ENCODE measurements around the gene GALNT9.
"Not testable (repeated sequence)": the region's sequence is repeated elsewhere in the genome, so short reads cannot be mapped to it uniquely, and the experiment has no call there.

Gene GALNT9

DNA sequence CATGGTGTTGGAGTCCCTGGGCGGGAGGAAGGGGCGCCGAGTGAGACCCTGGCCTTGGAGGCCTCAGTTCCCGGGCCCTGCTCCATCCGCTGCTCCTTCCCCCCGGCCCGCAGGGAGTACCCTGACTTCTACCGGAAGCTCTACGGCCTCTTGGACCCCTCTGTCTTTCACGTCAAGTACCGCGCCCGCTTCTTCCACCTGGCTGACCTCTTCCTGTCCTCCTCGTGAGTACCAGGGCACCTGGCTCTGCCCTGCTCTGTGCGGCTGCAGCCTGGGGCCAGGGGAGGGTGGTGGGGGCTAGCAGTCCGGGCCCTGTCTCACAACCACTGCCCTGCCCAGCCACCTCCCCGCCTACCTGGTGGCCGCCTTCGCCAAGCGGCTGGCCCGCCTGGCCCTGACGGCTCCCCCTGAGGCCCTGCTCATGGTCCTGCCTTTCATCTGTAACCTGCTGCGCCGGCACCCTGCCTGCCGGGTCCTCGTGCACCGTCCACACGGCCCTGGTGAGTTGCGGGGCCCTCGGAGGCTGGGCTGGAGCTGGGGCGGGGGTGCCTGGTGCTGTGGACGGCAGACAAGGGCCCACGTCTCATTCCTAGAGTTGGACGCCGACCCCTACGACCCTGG is 178.1 kb downstream of the GALNT9 start:
- in situ Hi-C loops (cut with MboI; ENCODE audit: low sequenced_read_pairs) = no loop called here

DNA sequence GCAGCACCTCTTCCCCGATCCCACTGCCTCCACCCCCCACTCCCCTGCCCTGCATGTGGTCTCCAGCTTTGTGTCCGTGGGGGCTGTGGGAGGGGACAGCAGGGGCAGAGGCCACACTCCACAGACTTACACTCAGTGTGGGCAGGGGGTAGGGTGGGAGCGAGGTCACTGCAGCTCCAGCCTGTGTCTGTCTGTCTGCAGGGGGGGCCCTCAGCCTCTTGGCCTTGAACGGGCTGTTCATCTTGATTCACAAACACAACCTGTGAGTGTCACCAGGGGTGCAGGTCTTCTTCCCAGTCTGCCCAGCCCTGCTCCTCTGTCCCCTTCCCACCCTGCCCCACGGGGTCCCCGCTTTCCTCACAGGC is 178.6 kb downstream of the GALNT9 start:
- in situ Hi-C loops (cut with MboI; ENCODE audit: low sequenced_read_pairs) = no loop called here

DNA sequence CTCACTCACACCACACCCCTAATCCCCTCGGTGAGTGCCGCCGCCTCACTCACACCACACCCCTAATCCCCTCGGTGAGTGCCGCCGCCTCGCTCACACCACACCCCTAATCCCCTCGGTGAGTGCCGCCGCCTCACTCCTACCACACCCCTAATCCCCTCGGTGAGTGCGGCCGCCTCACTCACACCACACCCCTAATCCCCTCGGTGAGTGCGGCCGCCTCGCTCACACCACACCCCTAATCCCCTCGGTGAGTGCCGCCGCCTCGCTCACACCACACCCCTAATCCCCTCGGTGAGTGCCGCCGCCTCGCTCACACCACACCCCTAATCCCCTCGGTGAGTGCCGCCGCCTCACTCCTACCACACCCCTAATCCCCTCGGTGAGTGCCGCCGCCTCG is 179.9 kb downstream of the GALNT9 start:
- in situ Hi-C loops (cut with MboI; ENCODE audit: low sequenced_read_pairs) = not testable (repeated sequence)

DNA sequence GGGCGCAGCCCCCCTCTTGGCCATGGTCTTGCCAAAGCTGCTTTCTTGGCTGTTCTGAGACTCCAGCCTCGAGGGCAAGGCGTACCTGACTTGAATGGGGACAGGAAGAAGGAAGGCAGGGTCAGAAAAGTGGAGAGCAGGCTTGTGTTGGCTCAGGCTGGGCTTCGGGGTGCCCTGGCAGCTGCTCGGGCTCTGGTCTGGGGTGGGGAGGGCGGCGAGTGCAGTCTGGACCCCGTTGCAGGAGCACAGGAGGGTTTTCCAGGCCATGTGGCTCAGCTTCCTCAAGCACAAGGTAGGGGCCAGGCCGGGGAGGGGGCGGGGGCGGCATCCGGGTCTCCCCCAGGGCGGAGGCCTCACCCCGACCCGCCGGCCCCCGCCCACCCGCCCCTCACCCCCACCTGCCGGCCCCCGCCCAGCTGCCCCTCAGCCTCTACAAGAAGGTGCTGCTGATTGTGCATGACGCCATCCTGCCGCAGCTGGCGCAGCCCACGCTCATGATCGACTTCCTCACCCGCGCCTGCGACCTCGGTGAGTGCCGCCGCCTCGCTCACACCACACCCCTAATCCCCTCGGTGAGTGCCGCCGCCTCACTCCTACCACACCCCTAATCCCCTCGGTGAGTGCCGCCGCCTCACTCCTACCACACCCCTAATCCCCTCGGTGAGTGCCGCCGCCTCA is 180.9 kb downstream of the GALNT9 start:
- in situ Hi-C loops (cut with MboI; ENCODE audit: low sequenced_read_pairs) = no loop called here

DNA sequence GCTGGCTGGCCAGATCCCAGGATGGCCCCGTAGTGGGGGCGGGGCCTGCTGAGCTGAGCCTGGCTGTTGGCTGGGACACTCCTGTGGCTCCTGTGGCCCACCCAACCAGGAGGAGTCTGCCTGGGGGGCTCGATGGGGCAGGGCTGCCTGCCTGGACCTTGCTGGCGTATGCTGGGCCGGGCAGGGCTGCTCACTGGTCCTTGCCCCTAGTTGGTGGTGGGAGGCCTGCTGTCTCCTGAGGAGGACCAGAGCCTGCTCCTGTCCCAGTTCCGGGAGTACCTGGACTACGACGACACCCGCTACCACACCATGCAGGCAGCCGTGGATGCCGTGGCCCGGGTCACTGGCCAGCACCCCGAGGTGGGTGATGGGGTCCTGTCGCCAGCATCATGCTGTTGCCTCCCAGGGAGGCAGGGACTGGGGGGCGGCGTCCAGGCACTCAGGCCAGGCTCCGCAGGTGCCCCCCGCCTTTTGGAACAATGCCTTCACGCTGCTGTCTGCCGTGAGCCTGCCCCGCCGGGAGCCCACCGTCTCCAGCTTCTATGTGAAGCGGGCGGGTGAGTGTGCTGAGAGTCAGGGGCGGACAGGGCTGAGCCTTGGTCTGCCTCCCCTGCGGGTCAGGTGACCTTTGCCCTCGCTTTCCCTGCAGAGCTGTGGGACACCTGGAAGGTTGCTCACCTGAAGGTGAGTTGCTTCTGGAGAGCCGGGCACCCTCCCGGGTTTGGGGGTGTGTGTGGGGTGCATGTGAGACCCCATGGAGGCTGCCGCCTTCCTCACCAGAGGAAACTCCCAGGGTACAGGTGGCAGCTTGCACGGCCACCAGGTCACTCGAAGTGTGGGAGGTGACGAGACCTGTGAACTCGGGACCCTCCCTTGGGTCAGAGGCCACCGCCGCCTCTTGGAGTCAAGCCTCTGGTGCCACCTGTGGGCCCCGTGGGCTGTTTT is 181.7 kb downstream of the GALNT9 start:
- in situ Hi-C loops (cut with MboI; ENCODE audit: low sequenced_read_pairs) = no loop called here

DNA sequence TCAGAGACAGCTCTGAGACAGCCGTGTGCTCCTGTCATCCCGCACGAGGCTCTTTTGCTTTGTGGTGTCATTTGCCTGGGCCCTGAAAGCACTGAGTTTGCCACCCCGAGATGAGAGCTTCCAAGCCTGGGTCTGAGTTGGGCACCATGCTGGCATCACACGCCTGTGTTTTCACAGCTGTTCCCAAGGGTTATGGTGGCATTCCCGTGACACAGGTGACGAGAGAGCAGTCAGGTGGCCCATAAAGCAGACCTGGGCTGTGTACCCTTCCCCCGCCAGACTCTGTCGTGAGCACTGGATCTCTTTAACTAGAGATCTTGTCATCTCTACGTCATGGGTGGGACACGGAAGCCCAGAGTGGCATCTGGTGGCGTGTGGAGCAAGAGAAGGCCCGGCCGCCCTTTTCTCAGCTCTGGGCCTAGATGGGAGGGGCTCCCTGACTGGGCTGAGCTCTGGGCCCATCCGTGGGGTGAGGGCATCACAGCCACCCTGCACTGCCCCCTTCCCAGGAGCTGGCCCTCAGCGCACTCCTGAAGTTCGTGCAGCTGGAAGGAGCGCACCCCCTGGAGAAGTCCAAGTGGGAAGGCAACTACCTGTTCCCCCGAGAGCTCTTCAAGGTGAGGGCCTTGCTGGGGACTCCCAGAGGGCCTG is 182.5 kb downstream of the GALNT9 start:
- in situ Hi-C loops (cut with MboI; ENCODE audit: low sequenced_read_pairs) = no loop called here

Measured in HL-60/S4 treated with retinoic acid at 250 ng/mL for 4 days and 3 days (cell line).